Stimulated activated naive B cell treated with anti-CD40 and anti-IgM and Interleukin-4, amounts not matched to agents 10 μg/mL and 1 μg/mL and 100 μg/mL, for 72 hours (primary cell): Measurements from ENCODE around the gene DAB1.
"Not testable (repeated sequence)": the region's sequence is repeated elsewhere in the genome, so short reads cannot be mapped to it uniquely, and the experiment has no call there.

Source experiments
- ATAC-seq, 2 donors: fragments of 150-1000 bp; cut with Tn5 transposase; replicated peaks; 2 replicates each; pipeline ENCODE4 v1.10.0; 2021; ENCODE audit warnings: moderate library complexity in 1 of 2
- DNase-seq: peaks from one replicate; pipeline ENCODE4 v3.0.0; 2021
- H3K27ac Mint-ChIP-seq: one replicate; pipeline ENCODE4 v1.8.0; 2022; ENCODE audit warnings: mild to moderate bottlenecking, mixed read lengths
- H3K27me3 Mint-ChIP-seq, 2 donors: one replicate each; pipeline ENCODE4 v1.8.0; 2022; ENCODE audit warnings: mixed read lengths in 2 of 2
- H3K36me3 Mint-ChIP-seq, 2 donors: one replicate each; pipeline ENCODE4 v1.8.0; 2022; ENCODE audit warnings: mixed read lengths in 2 of 2, mild to moderate bottlenecking in 1 of 2
- H3K4me1 Mint-ChIP-seq, 2 donors: one replicate each; pipeline ENCODE4 v1.8.0; 2022; ENCODE audit warnings: mixed read lengths in 2 of 2, mild to moderate bottlenecking in 1 of 2
- H3K4me3 Mint-ChIP-seq, 2 donors: one replicate each; pipeline ENCODE4 v1.8.0; 2022; ENCODE audit warnings: mild to moderate bottlenecking in 2 of 2, mixed read lengths in 2 of 2, moderate library complexity in 1 of 2
- H3K9me3 Mint-ChIP-seq, 2 donors: one replicate each; pipeline ENCODE4 v1.8.0; 2022; ENCODE audit warnings: mixed read lengths in 2 of 2, mild to moderate bottlenecking in 1 of 2

Gene DAB1

DNA sequence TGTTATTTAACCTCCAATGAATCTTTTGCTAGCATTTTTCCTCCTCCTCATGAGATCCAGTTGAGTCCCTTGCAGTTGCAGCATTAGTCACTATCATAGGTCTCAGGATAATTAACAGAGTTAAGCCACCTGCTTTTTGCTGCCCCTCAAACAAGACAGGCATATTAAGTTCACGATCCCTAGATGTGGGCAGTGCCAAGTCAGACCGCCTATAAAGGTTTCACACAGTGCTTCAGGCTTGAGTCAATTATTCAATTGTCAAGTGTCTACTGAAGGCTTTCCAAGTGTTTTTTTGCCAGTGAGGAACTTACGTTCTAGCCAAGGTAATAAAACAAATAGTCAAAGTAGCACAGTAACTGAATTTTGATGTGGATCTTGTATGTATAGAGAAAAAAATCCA is 175.0 kb downstream of the DAB1 start:
- ATAC-seq (no peak), DNase-seq (no peak)
- peaks cover 13 to 21% of the 10 kb centered on the region in 2 donors for H3K9me3 Mint-ChIP-seq
- no peaks in the 10 kb centered on the region for H3K4me1 Mint-ChIP-seq
- H3K27ac Mint-ChIP-seq, result no peak overlapping the region
- no peaks in the 10 kb centered on the region for H3K27me3 Mint-ChIP-seq
- H3K4me3 Mint-ChIP-seq, result no peak overlapping the region
- H3K36me3 Mint-ChIP-seq, result no peaks in the 10 kb centered on the region

DNA sequence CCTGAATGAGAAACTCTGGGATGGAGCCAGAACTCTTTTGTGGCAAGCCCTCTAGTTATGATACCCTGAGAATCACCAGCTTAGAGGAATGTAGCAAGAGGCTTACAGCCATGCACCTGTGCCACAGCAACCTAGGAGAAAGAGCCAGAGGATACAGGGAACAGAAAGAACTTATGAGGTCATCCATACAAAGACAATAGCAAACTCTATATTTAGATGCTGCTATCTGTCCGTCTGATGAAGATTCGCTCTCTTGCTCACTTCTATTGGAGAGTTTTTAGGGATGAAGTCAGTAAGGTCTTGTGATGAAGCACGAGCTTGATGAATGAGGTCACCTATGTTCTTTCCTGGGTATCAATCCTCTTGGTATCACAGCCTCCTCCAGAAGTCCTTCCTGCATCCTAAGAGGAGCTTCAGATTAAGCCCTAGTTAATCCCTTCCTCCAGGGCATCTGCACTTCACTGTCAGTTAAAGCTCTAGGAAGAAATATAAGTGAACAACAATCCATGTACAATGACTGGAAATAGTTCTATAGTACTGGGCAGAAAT is 185.6 kb downstream of the DAB1 start:
- Mint-ChIP-seq H3K27ac (no peak overlapping the region), H3K4me1 (no peaks in the 10 kb centered on the region), H3K27me3 (no peaks in the 10 kb centered on the region), H3K4me3 (no peak overlapping the region), H3K9me3 (peaks cover 0 to 2% of the 10 kb centered on the region in 2 donors), H3K36me3 (no peaks in the 10 kb centered on the region)
- DNase-seq (no peak), ATAC-seq (no peak)

DNA sequence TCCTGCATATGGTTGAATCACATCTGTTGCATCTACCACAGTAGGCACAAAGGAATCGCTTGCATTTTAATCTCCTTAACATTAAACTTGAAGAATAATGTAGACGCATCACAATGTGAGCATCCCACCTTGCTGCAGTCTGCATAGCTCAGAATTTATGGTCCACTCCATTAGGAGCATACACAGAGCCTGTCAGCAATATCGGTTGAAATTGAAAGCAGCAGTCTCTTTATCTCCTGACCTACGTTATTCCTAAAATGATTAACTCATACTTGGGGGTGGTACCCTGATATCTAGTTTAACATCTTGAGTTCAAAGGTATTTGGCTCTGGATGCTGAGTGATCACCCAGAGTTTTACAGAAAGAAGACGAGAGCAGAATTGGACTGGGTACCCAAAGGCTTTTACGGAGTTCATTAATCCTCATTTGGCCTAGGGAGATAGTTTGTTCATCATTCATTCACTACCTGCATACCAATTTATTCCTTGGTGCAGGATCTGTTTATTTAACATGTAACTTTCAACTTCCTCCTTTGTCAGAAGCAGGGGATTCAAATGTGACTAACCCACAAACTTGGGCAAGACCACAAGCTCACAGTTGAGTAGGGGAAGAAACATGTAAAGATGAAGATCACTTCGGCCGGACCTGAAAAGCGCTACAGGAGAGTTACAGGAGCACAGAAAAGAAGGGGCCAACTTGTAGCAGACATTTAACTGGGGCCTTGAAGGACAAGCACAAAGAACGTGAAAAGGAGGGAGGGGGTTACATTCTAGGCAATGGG is 187.9 kb downstream of the DAB1 start:
- ATAC-seq, result no peak
- no peak overlapping the region for H3K4me3 Mint-ChIP-seq
- no peaks in the 10 kb centered on the region for H3K27me3 Mint-ChIP-seq
- H3K9me3 Mint-ChIP-seq, result peaks cover 0 to 2% of the 10 kb centered on the region in 2 donors
- no peak for DNase-seq
- H3K27ac Mint-ChIP-seq, result no peak overlapping the region
- H3K4me1 Mint-ChIP-seq, result no peaks in the 10 kb centered on the region
- H3K36me3 Mint-ChIP-seq, result no peaks in the 10 kb centered on the region

DNA sequence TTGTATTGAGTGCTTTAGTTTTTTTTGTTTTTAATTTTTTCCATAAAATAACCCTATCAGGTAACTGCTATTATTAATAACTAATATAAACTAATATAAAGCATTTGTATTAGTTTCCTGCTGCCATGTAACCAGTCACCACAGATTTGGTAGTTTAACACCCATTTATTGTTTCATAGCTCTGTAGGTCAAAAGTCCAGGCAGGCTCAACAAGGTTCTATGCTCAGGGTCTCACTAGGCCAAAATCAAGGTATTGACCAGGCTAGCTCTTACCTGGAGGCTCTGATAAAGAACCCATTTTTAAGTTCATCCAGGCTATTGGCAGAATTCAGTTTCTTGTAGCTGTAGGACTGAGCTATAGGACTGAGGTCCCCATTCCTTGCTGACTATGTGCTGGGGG is 189.4 kb downstream of the DAB1 start:
- Mint-ChIP-seq H3K27ac (no peak overlapping the region), H3K4me1 (no peaks in the 10 kb centered on the region)
- no peak for ATAC-seq

DNA sequence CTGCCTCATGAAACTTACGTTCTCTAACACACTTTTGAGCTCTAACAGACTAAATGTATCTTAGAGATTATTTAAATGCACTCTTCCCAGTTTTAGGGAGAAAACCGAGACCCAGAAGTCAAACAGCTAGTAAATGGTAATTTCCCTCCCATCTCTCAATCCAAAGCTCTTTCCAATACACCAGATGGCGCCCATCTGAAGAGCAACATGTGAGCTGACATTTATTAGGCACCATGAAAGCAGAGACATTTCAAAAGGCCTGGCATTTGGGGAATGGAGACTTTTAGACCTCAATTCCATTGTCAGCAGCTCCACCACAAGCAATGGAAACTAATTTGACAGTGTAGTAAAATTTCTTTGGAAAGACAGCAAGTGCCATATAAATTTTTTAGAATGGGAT is 191.4 kb downstream of the DAB1 start:
- Mint-ChIP-seq H3K36me3 (no peaks in the 10 kb centered on the region), H3K9me3 (peaks cover 0 to 2% of the 10 kb centered on the region in 2 donors), H3K4me1 (no peaks in the 10 kb centered on the region), H3K27ac (no peak overlapping the region), H3K4me3 (no peak overlapping the region), H3K27me3 (no peaks in the 10 kb centered on the region)
- ATAC-seq, result no peak
- no peak for DNase-seq

More for the DNA sequence above, 189.4 kb downstream of the DAB1 start:
- H3K9me3 Mint-ChIP-seq, result peaks cover 0 to 2% of the 10 kb centered on the region in 2 donors
- no peaks in the 10 kb centered on the region for H3K36me3 Mint-ChIP-seq
- no peak overlapping the region for H3K4me3 Mint-ChIP-seq
- no peak for DNase-seq
- H3K27me3 Mint-ChIP-seq, result no peaks in the 10 kb centered on the region

DNA sequence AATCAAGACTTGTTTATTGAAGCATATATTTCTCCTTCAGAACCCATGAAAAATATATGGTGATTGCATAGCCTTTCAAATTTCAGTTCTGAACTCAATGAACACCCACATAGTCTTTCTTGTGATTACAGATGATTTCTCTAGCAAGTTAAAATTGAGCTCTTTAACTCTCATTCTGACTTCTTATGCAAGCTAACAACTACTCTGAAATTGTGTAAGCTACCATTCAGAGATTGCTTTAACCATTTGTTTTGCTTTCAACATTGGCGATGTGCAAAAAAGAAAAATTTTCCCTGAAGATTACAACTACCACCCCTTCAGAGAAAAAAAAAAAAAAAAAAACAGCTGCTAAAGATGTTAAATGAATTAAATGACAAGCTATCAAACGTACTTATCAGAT is 193.9 kb downstream of the DAB1 start:
- ATAC-seq, result no peak
- H3K9me3 Mint-ChIP-seq, result peaks cover 0 to 2% of the 10 kb centered on the region in 2 donors

DNA sequence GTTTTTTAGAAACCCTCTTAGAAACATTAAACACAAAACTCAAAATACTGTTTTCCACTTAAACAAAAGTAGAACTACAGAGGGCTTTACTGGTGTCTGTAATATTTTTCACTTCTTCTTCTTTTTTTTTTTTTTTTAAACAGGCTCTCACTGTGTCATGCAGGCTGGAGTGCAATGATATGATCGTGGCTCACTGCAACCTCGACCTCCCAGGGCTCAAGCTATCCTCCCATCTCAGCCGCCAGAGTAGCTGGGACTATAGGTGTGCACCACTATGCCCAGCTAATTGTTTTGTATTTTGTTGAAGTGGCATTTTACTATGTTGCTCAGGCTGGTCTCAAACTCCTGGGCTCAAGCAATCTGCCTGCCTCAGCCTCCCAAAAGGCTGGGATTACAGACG is 194.8 kb downstream of the DAB1 start:
- no peaks in the 10 kb centered on the region for H3K4me1 Mint-ChIP-seq
- no peaks in the 10 kb centered on the region for H3K36me3 Mint-ChIP-seq
- ATAC-seq, result no peak
- DNase-seq, result no peak
- no peak overlapping the region for H3K27ac Mint-ChIP-seq
- peaks cover 0 to 2% of the 10 kb centered on the region in 2 donors for H3K9me3 Mint-ChIP-seq
- no peaks in the 10 kb centered on the region for H3K27me3 Mint-ChIP-seq
- H3K4me3 Mint-ChIP-seq, result no peak overlapping the region

More for the DNA sequence above, 193.9 kb downstream of the DAB1 start:
- H3K4me1 Mint-ChIP-seq, result no peaks in the 10 kb centered on the region
- H3K27ac Mint-ChIP-seq, result no peak overlapping the region
- H3K36me3 Mint-ChIP-seq, result no peaks in the 10 kb centered on the region
- no peak for DNase-seq
- no peaks in the 10 kb centered on the region for H3K27me3 Mint-ChIP-seq
- H3K4me3 Mint-ChIP-seq, result no peak overlapping the region

DNA sequence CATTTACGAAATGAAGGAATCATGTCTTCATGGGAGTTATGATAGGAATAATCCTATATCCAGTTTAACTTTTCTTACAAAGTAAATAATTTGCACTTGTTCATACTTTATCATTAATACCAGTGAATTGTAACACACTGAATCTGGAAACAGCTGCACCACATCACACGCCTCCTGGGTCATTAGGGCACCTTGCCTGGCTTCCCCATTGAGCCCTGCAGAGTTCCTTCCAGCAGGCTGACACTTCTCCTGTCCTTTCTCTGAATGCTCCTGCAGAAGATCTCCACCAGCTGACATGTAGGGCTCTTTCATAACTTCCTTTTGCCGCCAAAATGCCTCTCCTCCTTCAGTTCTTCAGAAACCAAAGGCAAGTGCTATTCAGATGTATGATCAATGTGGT is 201.1 kb downstream of the DAB1 start:
- DNase-seq (no peak), ATAC-seq (no peak)
- Mint-ChIP-seq H3K4me3 (no peak overlapping the region), H3K27ac (no peak overlapping the region), H3K4me1 (no peaks in the 10 kb centered on the region), H3K9me3 (peaks cover 0 to 3% of the 10 kb centered on the region in 2 donors), H3K27me3 (no peaks in the 10 kb centered on the region), H3K36me3 (no peaks in the 10 kb centered on the region)

DNA sequence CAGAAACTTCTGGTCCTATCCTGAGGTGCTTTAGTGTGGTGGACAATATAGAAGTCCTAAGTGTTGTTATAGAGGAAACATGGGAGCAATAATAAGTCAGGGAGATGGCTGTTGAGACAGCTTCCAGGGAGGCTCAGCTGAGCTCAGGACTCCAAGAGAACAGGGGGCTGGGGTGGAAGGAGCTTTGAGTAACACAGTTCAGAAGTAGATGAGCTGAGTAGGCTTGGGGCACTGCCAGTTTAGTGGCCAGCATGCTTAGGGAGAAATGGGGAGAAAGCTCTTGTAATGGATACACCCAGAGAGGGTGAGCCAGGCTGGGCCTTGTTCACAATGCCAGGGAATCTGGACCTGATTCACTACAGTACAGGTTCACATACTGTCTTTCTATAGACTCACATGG is 201.6 kb downstream of the DAB1 start:
- DNase-seq, result no peak
- Mint-ChIP-seq H3K27me3 (no peaks in the 10 kb centered on the region), H3K4me3 (no peak overlapping the region), H3K9me3 (peaks cover 0 to 3% of the 10 kb centered on the region in 2 donors), H3K4me1 (no peaks in the 10 kb centered on the region), H3K27ac (no peak overlapping the region), H3K36me3 (no peaks in the 10 kb centered on the region)
- no peak for ATAC-seq

DNA sequence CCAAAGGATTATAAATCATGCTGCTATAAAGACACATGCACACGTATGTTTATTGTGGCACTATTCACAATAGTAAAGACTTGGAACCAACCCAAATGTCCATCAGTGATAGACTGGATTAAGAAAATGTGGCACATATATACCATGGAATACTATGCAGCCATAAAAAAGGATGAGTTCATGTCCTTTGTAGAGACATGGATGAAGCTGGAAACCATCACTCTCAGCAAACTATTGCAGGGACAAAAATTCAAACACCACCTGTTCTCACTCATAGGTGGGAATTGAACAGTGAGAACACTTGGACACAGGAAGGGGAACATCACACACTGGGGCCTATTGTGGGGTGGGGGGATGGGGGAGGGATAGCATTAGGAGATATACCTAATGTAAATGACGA is 203.0 kb downstream of the DAB1 start:
- not testable (repeated sequence) for ATAC-seq, H3K27me3 Mint-ChIP-seq, H3K27ac Mint-ChIP-seq, H3K9me3 Mint-ChIP-seq, H3K4me1 Mint-ChIP-seq, H3K4me3 Mint-ChIP-seq, H3K36me3 Mint-ChIP-seq, DNase-seq

DNA sequence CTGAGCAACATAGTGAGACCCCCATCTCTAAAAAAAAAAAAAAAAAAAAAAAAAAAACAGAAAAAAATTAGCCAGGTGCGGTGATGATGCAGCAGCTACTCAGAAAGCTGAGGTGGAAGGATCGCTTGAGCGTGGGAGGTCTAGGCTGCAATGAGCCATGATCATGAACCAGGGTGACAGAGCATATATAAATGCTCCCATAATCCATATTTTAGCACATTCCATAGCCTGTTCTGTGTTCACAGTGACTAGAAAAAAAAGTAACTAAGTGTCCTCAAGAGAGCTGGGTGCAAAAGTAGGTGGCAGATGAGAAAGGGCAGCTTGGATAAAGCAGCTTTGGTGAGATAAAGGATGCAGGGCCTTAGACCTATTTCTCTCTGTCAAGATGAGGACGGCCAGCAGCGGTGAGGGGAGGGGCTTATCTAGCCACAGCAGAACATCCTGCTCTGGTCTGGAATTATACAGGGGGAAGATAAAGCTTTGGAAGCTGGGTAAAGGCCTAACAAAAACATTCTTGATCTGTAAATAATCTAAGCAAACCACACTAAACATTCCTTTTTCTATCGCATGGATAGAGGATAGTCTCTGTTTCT is 205.3 kb downstream of the DAB1 start:
- peaks cover 0 to 3% of the 10 kb centered on the region in 2 donors for H3K9me3 Mint-ChIP-seq
- DNase-seq, result no peak
- H3K27ac Mint-ChIP-seq, result no peak overlapping the region
- H3K27me3 Mint-ChIP-seq, result no peaks in the 10 kb centered on the region
- H3K4me3 Mint-ChIP-seq, result no peak overlapping the region
- H3K36me3 Mint-ChIP-seq, result no peaks in the 10 kb centered on the region
- ATAC-seq, result no peak
- H3K4me1 Mint-ChIP-seq, result no peaks in the 10 kb centered on the region

DNA sequence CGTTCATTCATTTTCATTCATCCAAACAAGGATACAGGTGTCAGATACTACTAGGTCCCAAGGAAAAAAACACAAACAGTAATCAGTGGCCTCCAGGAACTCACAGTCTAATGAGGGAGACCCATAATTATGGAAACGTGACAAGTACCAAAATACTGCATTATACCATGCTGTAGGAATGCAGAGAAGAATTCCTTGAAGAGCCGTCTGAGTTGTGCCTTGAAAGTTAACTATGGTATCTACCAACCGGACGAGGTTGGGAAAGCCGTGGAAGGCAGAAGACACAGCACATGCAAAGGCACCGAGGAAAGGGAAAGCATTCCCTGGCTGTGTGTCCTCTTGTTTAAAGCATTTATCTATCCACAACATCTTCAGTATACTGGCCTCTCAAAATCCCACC is 206.0 kb downstream of the DAB1 start:
- no peak overlapping the region for H3K4me3 Mint-ChIP-seq
- no peaks in the 10 kb centered on the region for H3K4me1 Mint-ChIP-seq
- DNase-seq, result no peak
- ATAC-seq, result no peak
- peaks cover 0 to 3% of the 10 kb centered on the region in 2 donors for H3K9me3 Mint-ChIP-seq
- no peaks in the 10 kb centered on the region for H3K36me3 Mint-ChIP-seq
- no peaks in the 10 kb centered on the region for H3K27me3 Mint-ChIP-seq
- no peak overlapping the region for H3K27ac Mint-ChIP-seq

DNA sequence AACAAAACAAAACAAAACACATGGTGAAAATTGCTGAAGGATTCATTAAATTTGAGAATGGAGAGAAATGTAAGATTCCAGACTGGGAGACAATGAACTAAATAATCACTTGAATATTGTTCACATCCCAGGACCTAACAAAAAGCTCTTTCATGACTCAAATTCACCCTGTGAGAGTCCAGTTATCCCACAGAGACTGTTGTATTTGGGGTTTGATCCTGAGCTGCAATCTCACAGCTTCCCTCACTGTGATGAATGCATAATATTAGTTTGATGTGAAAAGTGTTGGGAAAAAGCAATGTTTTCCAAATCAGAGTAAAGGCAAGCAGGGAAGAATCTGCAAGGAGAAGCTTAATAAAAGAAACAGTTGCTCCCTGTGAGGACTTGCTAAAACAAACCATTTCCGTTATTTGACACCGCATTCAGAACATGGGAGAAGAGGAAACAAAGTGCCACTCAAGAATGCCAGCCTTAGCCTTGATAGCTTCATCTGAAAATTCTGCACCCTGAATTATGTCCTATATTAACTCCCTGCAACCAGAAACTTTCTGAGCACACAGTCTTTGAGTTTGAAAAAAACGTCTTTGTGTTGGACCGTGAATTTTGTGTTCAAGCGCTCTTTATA is 208.8 kb downstream of the DAB1 start:
- Mint-ChIP-seq H3K27ac (no peak overlapping the region), H3K4me3 (no peak overlapping the region), H3K27me3 (no peaks in the 10 kb centered on the region), H3K9me3 (peaks cover 0 to 1% of the 10 kb centered on the region in 2 donors), H3K36me3 (no peaks in the 10 kb centered on the region), H3K4me1 (no peaks in the 10 kb centered on the region)
- ATAC-seq (no peak), DNase-seq (no peak)

DNA sequence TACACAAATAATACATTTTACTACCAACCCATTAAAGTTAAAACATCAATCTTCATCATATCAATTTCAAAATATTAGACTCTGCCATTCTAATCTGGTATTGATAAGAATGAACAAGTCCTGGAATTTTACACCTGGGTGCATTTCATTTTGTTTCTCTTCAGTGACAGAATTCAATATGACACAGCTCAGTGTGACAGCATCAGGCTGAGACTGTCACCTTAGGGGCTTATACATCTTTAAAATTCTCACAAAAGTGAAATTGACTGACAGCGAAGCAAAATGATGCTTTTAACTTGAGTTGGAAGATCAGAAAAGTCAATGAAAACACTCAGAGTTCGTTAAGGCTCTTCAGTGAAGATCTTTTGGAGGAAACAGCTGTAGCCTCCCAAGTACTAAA is 213.0 kb downstream of the DAB1 start:
- peaks cover 0 to 3% of the 10 kb centered on the region in 2 donors for H3K9me3 Mint-ChIP-seq
- peaks cover 0 to 3% of the 10 kb centered on the region in 2 donors for H3K27me3 Mint-ChIP-seq
- H3K4me1 Mint-ChIP-seq, result no peaks in the 10 kb centered on the region
- DNase-seq (no peak), ATAC-seq (no peak)
- no peak overlapping the region for H3K27ac Mint-ChIP-seq
- H3K4me3 Mint-ChIP-seq, result no peak overlapping the region
- H3K36me3 Mint-ChIP-seq, result no peaks in the 10 kb centered on the region

DNA sequence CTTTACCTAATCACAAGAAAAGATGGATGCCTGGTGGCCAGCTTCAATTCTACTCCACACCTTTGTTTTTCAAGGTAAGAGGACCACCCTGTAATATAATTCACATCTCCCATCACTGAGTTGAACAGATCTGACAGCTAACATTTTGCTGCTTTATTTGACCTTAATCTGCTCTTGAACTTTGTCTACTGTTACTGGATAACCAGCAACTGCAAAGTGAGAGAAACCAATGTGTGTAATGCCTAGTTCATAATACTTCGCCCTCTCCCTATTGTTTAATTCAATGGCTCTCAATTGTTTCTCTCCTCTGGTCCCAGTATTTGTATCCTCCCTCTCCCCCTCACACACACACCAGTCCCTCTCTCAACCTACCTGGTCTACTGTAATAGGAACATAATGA is 214.4 kb downstream of the DAB1 start:
- H3K27me3 Mint-ChIP-seq, result peaks cover 0 to 5% of the 10 kb centered on the region in 2 donors
- no peaks in the 10 kb centered on the region for H3K4me1 Mint-ChIP-seq
- no peaks in the 10 kb centered on the region for H3K36me3 Mint-ChIP-seq
- DNase-seq (no peak), ATAC-seq (no peak)
- no peak overlapping the region for H3K27ac Mint-ChIP-seq
- H3K9me3 Mint-ChIP-seq, result peaks cover 0 to 3% of the 10 kb centered on the region in 2 donors
- H3K4me3 Mint-ChIP-seq, result no peak overlapping the region
